ENCODE results near the gene PHKA2.

GRCh38 chrX:19005909-19006308 is 22.0 kb upstream of the PHKA2 start:
- TF ChIP-seq CTCF (IDR thresholded peaks at IDR 0.05; ENCODE audit: low read depth, low read length) (no peak), POLR2A (IDR thresholded peaks at IDR 0.05; ENCODE audit: extremely low read depth, insufficient read length) (no peak), MYC (IDR thresholded peaks at IDR 0.05; ENCODE audit: low read depth, low read length) (no peak)

Data from NB4 (cell line).